Activated naive CD4-positive, alpha-beta T cell treated with anti-CD3 and anti-CD28 coated beads, Interleukin-2, amount 50 U/mL, for 72 hours (primary cell): ENCODE data around the gene BTBD7. TPM values are rescaled to one million over a fixed set of nuclear protein-coding genes. Genes with fewer than 3 reads are reported as not detected.
A peak's percentile ranks its signal among the peaks of the same experiment; 100 is the strongest.

Experiments
- ATAC-seq, 2 donors: fragments of 150-1000 bp; cut with Tn5 transposase; 2 replicates each; pipeline ENCODE4 v1.10.0; 2021; ENCODE audit warnings: mild to moderate bottlenecking in 2 of 2, moderate library complexity in 2 of 2
- DNase-seq, 2 donors: peaks; one replicate each; pipeline ENCODE4 v3.0.0; 2021 to 2022; ENCODE audit warnings: low spot score in 2 of 2
- H3K27ac Mint-ChIP-seq, 2 donors: one replicate each; pipeline ENCODE4 v1.8.0; 2022; ENCODE audit warnings: mild to moderate bottlenecking in 2 of 2, mixed read lengths in 2 of 2
- H3K36me3 Mint-ChIP-seq, 2 donors: one replicate each; pipeline ENCODE4 v1.8.0; 2022; ENCODE audit warnings: mixed read lengths in 2 of 2
- H3K9me3 Mint-ChIP-seq, 2 donors: one replicate each; pipeline ENCODE4 v1.8.0; 2022; ENCODE audit warnings: mixed read lengths in 2 of 2
- total RNA-seq, 2 donors: library from RNA; stranded (reverse); gene quantifications; one replicate each; pipeline ENCODE4 v1.2.3, GENCODE V29; 2022

Gene BTBD7
- total RNA-seq, 2 donors from 2014 or later, result 9.7 to 16.5 TPM

GRCh38 chr14:93200553-93200952, 132.3 kb downstream of the BTBD7 start:
- Mint-ChIP-seq H3K27ac (no peak overlapping the region), H3K9me3 (no peaks in the 10 kb centered on the region), H3K36me3 (peaks cover 0 to 5% of the 10 kb centered on the region in 2 donors)
- DNase-seq (no peak), ATAC-seq (no peak)

GRCh38 chr14:93199031-93199430, 133.8 kb downstream of the BTBD7 start:
- ATAC-seq, result no peak
- no peak overlapping the region for H3K27ac Mint-ChIP-seq

GRCh38 chr14:93195316-93195999, 137.4 kb downstream of the BTBD7 start:
- Mint-ChIP-seq H3K27ac (peak overlapping the region in 1 of 2 donors; percentile 94), H3K36me3 (no peaks in the 10 kb centered on the region), H3K9me3 (no peaks in the 10 kb centered on the region)
- ATAC-seq (no peak), DNase-seq (no peak)

More at GRCh38 chr14:93199031-93199430, 133.8 kb downstream of the BTBD7 start:
- no peaks in the 10 kb centered on the region for H3K36me3 Mint-ChIP-seq
- no peak for DNase-seq
- H3K9me3 Mint-ChIP-seq, result no peaks in the 10 kb centered on the region

Other genes with a start within 250 kb of the BTBD7 start
- gene ITPK1, start 217.1 kb downstream of the BTBD7 start, total RNA-seq, result 10 to 100 TPM; 15.2 to 33.2 TPM
- 10 to 100 TPM; 14.9 to 19.8 TPM for gene MOAP1, start 148.1 kb downstream of the BTBD7 start, total RNA-seq
- gene LYSET, start 147.7 kb downstream of the BTBD7 start, total RNA-seq, result 10 to 100 TPM; 10.1 to 10.5 TPM
- 10 to 100 TPM in 1 of 2 donors, 1 to 10 TPM in 1; 4.1 to 13.8 TPM for gene GON7, start 126.0 kb downstream of the BTBD7 start, total RNA-seq
- 10 to 100 TPM; 35.4 to 75.8 TPM for gene UBR7, start 125.8 kb downstream of the BTBD7 start, total RNA-seq
- not detected for gene COX8C, start 14.1 kb upstream of the BTBD7 start, total RNA-seq
- gene UNC79, start 97.9 kb upstream of the BTBD7 start, total RNA-seq, result under 1 TPM in 1 of 2 donors, not detected in 1; 0.02 TPM